COLO668 (cell line): ENCODE results near the gene SSB.
"Not testable (repeated sequence)": the region's sequence is repeated elsewhere in the genome, so short reads cannot be mapped to it uniquely, and the experiment has no call there.

Experiments
- DNase-seq: peaks from one replicate; lab custom pipeline; 2025; ENCODE audit not compliant: unreplicated experiment; lab: John Stamatoyannopoulos, UW

Gene SSB

GRCh38 chr2:169781249-169782013 is 17.2 kb upstream of the SSB start:
- DNase-seq, result no peak

- no peak for DNase-seq
Observed at GRCh38 chr2:169782513-169782912, 16.2 kb upstream of the SSB start.

- no peak for DNase-seq
Observed at GRCh38 chr2:169790581-169790980, 8.1 kb upstream of the SSB start.

GRCh38 chr2:169795181-169795580 is 3.5 kb upstream of the SSB start:
- DNase-seq, result no peak

GRCh38 chr2:169796441-169796840 is 2.2 kb upstream of the SSB start:
- DNase-seq, result no peak

DNA sequence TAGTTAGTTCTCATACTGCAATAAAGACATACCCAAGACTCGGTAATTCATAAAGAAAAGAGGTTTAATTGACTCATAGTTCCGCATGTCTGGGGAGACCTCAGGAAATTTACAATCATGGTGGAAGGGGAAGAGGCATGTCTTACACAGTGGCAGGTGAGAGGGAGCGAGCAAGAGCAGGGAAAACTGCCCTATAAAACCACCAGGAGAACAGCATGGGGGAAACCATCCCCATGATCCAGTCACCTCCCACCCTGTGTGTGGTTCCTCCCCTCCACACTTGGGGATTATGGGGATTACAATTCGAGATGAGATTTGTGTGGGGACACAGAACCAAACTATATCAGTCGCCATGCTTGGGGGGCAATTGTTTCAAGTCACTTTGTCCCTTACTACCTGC is 1.1 kb upstream of the SSB start:
- no peak for DNase-seq

GRCh38 chr2:169798397-169798717 is 314 bp upstream of the SSB start:
- DNase-seq, result no peak

GRCh38 chr2:169803480-169803879 is 4.8 kb downstream of the SSB start:
- no peak for DNase-seq

- DNase-seq, result no peak
Observed at GRCh38 chr2:169806586-169806985, 7.9 kb downstream of the SSB start.

DNA sequence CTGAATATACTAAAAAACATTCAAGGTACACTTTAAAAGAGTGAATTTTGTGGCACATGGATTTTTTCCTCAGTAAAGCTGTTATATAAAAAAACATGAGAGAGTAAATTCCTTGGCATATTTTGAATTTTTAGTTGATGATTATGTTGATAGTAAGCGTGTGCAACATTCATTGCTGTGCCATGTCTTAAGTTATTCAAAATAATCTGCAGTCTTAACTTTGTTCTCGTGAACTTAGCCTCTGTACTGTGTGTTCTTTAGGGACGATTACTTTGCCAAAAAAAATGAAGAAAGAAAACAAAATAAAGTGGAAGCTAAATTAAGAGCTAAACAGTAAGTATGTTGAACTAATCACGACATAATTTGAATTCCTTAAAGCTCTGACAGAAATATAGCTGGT is 9.6 kb downstream of the SSB start:
- no peak for DNase-seq

GRCh38 chr2:169815849-169816248 is 17.2 kb downstream of the SSB start:
- DNase-seq, result no peak

DNA sequence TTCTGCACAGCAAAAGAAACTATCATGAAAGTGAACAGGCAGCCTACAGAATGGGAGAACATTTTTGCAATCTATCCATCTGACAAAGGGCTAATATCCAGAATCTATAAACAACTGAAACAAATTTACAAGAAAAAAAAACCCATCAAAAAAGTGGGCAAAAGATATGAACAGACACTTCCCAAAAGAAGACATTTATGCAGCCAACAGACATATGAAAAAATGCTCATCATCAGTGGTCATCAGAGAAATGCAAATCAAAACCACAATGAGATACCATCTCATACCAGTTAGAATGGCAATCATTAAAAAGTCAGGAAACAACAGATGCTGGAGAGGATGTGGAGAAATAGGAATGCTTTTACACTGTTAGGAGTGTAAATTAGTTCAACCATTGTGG is 18.3 kb downstream of the SSB start:
- not testable (repeated sequence) for DNase-seq

DNA sequence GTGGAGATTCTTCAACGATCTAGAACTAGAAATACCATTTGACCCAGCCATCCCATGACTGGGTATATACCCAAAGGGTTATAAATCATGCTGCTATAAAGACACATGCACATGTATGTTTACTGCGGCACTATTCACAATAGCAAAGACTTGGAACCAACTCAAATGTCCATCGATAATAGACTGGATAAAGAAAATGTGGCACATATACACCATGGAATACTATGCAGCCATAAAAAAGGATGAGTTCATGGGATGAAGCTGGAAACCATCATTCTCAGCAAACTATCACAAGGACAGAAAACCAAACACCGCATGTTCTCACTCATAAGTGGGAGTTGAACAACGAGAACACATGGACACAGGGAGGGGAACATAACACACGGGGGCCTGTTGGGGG is 18.7 kb downstream of the SSB start:
- DNase-seq, result not testable (repeated sequence)

DNA sequence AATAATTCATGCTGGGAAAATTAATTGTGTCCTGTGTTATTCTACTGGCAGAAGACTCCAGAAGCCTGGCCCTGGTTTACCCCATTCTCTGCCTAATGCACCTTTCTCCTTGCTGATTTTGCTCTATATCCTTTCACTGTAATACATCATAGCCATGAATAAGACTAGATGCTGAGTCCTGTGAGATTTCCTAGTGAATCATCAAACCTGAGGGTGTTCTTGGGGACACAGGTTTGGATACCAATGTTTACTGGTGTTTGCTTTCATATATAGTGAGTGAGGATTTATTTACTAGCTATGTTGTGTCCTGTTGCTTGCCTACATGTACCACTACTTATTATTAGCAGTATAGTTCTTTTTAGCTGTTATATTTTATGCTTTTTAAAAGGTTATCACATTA is 19.6 kb downstream of the SSB start:
- no peak for DNase-seq

GRCh38 chr2:169819106-169819505 is 20.4 kb downstream of the SSB start:
- DNase-seq, result no peak

GRCh38 chr2:169820101-169820500 is 21.4 kb downstream of the SSB start:
- not testable (repeated sequence) for DNase-seq

DNA sequence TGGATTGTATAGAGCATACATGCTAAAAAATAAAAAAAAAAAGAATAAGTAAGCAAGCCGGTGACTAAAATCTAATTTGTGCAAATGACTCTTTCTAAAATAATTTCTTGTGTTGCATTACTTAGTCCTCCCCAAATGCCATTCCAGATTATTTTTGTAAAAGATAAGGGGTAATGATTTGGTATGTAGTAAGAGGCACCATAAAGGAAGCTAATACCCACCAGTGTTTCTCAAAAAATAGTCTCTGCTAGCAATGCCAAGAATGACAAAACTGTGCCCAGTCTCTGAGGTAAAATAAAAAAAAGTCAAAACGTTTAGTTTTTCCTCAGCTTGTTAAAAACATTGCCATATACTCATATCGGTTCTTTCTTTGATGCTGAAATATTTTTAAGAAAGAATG is 23.4 kb downstream of the SSB start:
- DNase-seq, result no peak

GRCh38 chr2:169822785-169823392 is 24.2 kb downstream of the SSB start:
- no peak for DNase-seq

DNA sequence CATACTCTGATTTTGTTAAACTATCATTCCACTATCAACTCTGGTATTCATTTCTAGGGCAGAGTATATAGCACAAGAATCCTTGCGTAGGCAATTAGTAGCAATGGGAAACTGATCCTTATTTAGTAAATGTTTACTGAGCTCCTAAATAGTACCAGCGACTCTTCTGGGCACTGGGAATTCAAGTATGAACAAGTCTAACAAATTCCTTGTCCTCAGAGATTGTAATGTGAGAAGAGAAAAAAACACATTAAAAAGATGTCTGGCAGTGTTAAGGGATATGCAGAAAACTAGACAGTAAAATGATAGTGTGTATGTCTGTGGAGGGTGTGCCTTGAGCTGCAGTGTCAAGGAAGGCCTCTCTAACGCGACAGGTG is 25.3 kb downstream of the SSB start:
- no peak for DNase-seq

- DNase-seq, result peak; percentile 89
Observed at GRCh38 chr2:169824373-169825333, 26.0 kb downstream of the SSB start, which contains the start of gene METTL5. METTL5 (minus strand) TSS chr2:169824905; CDS start chr2:169824597, 308 bp downstream.

- DNase-seq, result peak; percentile 93
Observed at GRCh38 chr2:169827272-169828140, 28.8 kb downstream of the SSB start, which contains the start of gene UBR3. UBR3 (plus strand) TSS chr2:169827454; CDS start chr2:169827508, 54 bp downstream.
